ENCODE results near the gene RHEBL1.
A peak's percentile ranks its signal among the peaks of the same experiment; 100 is the strongest.

Gene RHEBL1, protein sequence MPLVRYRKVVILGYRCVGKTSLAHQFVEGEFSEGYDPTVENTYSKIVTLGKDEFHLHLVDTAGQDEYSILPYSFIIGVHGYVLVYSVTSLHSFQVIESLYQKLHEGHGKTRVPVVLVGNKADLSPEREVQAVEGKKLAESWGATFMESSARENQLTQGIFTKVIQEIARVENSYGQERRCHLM

DNA sequence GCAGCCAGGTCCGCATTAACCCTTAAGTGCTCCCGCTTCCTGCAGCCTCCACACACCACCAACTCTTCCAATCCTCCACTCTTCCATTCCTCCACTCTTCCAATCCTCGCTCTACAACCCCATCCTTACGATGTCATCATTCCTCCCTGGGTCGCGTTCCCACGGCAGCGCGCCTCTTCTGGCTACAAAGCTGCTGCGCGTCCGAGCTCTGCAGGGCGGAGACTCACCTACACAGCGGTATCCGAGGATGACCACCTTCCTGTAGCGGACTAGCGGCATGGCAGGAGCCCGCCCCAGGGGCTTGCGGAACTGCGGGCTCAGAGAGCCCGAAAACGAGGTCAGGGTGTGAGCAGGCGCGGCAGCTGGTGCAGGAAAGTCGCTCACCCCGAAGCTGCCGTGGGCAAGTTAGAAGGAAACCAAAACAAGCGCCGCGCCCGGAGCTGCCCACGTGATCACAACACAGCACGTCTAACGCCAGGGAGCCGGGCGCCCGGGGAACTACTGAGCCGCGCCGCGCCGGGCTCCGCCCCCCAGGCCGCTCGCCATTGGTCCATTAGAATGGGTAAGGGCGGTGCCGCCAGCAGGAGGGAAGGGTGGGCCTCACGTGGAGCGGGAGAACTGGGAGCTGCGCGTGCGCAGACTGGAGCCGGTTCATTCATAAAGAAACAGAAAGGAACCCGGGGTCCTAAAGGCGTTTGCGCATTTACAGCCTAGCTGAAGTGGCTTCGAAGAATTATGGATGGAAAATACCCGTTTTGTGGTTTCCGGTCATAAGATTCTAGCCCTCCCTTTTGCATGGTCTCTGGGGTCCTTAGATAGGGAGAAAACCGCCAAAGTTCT lies at the start of gene RHEBL1:
TSS of gene RHEBL1 (minus strand) at position 473 of the 840 bp plus-strand sequence. CDS start at position 279, 194 bp downstream.
- peak; percentile 85 for DNase-seq

DNA sequence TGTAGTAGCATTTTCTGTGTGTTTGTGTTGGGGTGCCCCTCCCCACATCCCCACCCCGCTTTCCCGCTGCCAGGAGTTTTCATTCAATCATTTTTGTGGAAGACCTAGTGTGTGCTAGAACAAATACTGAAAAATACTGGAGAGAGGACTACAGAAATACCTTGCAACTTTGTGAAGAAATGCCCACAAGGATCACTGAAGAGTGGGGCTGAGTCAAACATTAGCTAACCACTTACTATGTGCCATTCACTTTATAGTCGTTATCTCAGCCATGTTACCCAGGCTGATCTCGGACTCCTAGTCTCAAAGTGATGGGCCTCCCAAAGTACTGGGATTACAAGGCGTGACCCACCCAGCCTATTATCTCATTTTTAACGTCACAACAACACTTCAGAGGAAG lies 41.4 kb upstream of the RHEBL1 start:
- DNase-seq: no peak

DNA sequence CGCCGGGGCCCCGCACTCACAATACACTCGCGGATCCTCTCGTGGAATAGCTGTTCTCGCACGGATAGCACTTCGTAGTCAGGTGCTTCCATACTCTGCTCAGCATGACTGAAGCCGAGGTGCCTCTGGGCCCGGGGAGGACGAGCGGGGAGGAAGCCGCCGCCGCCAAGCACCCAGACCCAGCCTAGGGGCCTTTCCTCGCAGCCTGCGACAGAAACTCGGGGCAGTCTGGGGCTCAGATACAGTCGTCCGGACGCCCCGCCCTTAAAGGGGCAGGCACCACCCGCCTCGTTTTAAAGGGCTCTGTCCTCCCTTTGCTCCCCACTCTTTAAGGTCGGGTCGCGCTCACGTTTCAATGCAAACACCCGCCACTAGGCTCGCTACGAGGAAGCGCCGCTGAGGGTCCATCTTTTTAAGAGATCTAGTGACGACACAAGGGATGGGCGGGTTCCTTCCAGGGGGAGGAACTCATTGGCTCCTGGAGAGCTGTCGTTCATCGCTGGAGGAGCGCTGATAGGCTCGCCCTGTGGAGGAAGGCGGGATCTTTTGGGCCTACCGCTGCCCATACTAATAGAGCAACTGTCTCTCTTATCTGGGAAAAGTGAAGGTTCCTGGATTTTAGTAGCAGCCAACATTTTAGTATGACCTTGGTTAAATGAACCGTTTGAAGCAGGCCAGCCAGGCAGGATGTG lies 40.8 kb upstream of the RHEBL1 start, which contains the start of gene LMBR1L:
TSS of gene LMBR1L (minus strand) at position 384 of the 692 bp plus-strand sequence. CDS start at position 92, 292 bp downstream.
- DNase-seq: peak; percentile 84

DNA sequence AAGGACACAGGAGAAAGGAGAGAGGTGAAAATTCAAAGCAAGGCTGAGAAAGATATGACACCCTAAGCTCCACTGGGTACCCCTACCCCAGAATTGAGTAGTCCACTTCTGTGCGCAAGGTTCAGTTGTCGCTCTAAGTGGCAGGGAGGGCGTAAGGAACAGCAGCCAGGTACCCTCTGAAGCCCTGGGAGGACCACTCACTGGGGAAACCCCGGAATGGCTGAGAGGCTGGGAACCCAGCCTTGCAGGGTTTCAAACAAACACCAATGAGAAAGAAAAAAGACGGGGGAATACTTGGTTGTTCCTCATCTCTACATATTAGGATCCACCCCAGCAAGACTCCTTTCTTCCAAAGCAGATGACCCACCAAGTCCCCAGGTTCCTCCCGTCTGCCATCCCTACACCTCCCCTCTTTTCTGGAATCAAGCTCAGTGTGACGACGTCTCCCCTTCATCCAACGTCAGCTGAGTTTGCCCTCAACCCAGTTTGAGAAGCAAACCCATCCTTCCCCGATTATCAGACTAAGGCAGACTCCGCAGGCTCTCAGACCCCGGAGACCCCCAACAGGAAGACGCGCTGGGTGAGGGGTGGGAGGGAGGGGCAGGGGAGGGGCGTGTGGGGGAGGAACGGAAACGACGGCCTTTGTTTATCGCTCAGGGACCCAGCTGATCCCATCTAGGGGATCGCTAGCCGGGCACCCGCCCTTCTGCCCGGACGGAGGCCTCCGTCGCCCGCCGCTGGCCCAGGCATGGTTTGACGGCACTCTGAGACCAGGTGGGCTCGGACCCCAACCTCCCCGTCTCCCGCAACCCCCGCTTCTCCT lies 40.1 kb upstream of the RHEBL1 start:
- no peak for DNase-seq

DNA sequence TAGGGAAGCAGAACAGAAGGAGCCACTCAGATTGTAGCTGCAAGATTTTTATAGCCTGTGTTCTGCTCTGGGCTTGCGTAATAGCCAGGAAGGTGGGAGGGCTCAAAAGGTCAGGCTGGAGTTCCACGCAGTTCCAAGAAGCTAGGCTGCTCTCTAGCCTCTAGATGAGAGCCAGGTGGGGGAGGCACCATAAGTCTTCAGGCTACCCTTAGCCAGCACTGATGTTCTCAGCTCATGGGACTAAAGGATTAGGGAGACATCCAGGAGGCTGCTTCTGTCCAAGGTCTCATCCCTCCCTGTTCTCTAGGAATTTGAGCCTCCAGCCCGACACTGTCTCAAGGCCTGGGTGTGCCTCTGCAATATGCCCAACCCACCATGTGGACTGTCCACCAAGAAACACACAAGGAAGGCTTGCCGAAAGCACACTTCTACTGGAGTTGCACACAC lies 39.2 kb upstream of the RHEBL1 start:
- DNase-seq: no peak

DNA sequence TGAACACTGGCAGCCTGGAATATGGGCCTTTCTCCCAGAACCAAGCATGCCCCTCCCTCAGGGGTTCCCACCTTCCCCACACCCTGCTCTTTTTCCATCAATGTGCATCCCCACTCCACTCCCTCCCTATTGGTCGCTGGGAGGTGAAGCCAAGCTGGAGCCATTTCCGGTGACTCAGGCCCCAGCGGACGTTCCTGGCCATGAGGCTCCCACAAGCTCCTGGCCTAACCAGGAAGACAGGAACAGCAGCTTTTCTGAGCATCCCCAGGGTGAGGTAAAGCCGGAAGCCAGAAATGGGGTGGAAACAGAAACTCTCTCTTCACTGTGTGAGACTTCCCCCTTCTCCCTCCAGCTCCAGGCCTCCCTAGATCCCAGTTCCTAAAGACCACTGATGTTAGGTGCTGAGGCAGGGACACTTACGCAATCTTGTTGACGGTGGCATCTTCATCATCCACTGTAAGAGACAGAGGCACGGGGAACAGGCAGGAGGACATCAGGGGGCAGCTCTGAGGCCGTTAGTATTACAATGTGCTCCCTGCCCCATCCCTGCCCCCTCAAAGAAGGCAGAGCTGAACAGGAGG lies 35.8 kb upstream of the RHEBL1 start:
- no peak for DNase-seq

DNA sequence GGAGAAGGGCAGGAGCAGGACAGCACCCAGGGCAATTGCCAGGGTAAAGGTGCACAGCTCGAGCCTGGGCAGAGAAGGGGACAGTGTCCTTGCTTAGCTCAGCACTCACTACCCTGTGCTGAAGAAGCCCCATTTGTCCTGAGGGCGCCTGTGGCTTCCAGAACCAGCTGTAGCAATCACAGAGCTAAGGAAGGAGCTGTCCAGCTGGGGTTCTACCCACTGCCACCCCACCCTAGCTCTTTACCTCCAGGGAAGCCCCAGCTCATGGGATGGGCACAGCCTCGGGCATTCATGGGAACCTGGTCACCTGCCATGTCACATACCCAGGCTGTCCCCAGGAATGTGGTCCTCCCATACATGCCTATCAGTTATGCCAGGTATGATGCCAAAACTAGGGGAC lies 35.0 kb upstream of the RHEBL1 start:
- DNase-seq: no peak

DNA sequence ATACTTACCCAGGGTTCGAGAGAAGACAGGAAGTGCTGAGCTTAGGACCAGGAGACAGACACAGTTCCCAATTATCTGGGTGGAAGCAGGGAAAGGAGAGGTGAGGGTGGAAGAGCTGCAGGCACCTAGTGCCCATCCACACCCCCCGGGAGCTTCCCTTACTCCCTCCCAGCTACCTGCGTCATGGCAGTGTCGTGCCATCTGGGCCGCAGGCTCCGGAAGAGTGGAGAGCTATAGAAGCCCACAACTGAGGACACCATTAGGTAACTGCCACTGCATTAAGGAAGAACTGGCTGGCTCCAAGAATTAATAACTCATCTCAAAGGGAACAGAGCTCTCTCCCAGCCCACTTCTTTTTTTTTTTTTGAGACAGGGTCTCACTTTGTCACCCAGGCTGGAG lies 30.6 kb upstream of the RHEBL1 start:
- no peak for DNase-seq

DNA sequence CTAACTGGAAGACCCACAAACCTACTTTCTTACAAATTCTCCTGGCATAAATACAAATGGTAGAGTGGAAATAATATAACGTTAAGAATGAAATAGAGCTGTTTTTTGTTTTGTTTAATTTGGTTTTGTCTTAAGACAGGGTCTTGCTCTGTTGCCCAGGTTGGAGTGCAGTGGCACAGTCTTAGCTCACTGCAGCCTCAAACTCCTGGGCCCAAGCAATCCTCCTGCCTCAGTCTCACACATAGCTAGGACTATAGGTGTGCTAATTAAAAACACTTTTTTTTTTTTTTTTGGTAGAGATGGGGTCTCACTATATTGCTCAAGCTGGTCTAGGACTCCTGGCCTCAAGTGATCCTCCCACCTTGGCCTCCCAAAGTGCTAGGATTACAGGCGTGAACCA lies 28.9 kb upstream of the RHEBL1 start:
- DNase-seq: no peak

DNA sequence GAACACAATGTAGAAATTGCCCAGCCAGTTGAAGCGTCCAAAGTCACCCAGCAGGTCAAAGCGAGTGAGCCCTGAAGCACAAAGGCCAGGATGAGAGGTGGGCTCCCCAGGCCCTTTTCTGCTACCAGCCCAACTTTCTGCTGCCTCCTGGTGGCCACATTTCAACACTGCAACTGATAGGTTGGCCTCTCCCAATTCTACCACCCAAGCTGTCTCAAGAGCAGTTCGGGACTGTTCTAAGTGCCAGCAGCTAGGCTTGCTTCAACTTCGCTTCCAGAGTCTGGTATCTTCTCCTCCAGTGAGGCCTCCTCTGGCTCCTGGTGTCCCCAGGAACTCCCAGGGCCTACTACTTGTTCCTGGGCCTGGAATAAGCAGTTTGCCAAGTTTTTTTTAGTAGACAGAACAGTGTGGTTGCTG lies 28.3 kb upstream of the RHEBL1 start:
- no peak for DNase-seq

DNA sequence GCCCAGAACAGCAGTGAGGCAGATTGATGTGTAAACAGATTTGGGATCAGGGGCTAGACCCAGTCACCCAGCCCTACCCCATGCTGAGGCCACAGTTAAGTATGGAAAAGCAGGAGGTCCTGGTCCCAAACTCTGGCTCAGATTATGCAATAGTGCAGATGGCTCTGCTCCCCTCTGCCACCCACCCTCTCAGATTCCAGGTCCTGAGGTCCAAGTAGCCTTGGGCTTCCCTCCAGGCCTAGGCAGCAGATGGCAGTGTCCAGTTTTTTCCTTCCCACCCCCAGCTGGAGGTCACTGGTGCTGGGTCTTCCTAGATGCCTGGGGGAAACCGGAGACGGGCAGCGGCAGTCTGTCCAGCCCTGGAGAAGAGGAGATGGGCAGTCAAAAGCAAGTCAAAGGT lies 27.6 kb upstream of the RHEBL1 start:
- no peak for DNase-seq

DNA sequence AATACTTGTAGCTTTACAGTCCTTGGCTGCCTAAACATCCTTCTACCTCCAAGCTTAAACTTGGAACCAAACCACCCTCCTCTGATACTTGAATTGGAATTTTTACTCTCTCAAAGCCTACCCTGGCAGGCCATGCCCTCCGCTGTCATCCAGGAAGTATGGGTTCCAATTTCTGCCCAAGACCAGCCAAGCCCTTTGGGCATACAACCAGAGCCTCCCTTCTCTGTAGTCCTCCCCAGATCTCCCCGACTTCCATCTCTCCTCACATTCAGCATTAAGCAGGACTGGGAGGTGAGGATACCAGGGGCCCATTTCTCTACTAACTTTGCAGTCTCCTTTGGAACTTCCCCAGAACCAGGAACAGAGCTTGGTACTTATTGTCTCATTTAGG lies 25.2 kb upstream of the RHEBL1 start:
- no peak for DNase-seq

DNA sequence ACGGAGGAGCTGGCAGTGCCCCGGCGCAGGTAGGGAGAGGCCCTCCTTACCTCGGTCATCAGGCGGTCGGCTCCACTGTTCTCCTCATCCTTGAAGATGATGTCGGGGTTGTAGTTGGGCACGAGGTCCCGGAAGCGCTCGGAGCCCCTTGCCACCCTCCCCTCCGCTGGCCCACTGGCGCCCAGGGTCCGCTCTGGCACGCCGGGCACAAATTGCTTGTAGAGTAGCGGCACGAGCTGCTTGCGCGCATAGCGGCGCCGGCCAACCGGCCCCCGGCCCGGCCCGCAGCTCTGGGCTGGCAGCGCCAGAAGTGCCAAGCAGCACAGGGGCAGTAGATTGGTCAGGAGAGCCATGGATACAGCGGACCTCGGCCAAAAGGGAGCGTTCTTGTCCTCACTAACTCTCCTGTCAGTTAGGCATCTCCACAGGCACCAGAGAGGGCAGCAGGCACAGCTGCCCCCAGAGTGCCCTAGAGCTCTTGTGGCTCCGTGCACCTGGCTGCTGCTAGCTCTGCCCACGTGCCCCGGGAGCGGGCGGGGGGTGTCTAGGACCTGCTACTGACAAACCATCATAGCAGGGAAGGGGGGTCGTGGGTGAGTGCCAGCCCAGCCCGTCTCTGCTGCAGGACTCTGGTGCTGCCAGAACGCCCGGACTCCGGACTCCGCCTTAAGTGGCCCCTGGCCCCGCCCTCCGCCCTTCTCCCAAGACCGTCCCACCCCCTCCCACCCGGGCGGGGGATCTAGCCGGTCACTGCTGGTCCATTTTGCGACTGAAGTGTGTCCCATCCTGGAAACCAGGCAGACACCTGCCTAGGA lies 24.6 kb upstream of the RHEBL1 start, which contains the start of gene DHH:
TSS of gene DHH (minus strand) at position 642 of the 815 bp plus-strand sequence. CDS start at position 353, 289 bp downstream.
- no peak for DNase-seq

DNA sequence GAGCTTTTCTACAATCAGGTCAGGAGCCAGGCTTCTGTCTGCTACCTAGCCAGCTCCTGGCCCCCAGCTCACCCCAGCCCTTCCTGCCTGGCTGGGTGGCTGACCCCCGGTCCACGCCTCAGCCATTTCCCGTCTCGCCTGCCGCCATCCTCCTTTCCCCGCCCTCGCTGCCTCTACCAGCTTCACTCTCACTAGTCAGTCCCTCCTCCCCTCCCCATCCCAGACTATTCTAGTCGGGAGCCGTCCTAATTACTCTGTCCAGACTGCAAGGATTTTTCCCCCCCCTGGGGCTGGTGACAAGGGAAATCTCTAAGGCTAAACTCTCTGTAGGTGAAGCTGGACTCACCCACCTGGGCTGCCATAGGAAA lies 24.0 kb upstream of the RHEBL1 start:
- no peak for DNase-seq

DNA sequence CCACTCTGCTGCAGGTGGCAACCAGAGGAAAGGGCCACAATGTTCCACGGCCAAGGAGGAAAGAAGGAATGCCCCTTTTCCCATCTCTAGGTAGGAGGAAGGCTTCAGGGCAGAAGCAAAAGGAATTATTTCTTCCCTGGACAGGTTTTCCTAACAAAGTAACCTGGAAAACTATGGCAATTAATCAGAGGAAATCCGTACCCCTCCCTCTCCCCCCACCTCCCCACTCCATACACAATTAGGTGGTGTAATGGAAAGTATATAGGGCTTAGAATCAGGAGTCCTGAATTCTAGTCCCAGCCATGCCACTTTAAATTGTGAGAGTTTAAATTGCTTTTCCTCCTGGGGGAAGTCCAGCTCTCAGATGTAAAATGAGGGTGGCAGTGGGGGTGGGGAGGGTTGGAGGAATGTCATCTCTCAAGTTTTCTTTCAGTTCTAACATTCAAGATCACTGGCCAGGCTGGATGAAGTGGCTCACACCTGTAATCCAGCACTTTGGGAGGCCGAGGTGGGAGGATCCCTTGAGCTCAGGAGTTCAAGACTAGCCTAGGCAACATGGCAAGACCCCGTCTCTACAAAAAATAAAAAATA lies 23.1 kb upstream of the RHEBL1 start:
- DNase-seq: no peak

DNA sequence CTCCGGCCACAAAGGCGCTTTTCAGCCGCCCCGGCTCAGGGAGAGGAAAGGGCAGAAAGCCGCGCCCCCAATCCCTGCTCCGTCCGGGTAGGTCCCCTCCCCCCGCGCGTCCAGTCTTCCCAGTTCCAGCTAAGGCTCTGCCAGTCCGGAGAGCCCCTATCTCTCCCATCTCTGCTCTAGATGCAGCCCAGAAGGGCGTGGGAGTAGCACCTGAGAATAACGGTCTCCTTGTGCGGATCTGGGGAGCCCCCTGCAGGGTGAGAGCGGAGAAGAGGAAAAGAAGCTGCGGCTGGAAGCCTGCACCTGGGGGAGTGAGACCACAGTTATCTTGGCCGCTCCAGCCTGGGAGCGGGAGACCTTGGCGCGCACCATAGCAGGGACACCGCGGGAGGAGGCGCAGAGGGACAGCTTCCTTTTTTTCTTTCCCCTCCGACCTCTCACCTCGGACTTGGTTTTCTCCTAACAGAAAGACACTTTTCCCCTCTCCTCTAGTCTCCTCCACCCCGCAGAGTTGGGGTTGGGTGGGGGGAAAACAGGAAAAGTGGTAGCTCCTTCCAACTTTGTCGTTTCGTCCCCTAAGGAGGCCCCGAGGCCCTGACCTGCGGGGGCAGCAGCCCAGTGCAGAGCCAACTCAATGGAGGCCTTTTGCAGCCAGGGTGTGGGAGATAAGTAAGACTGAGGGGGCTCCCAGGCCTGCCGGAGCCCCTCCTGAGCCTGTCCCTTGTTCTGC lies 22.5 kb upstream of the RHEBL1 start:
- no peak for DNase-seq

DNA sequence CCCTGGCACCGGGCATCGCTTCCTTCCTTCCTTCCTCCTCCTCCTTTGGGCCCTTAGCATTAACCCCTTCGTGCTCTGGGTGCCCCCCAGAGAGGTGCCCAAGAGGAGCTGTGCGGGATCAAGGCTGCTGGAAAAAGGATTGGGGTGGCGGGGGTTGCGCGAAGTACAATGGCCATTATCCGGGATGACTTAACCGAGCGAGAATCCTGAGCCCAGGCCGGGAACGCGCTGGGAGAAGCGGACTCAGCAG lies 22.0 kb upstream of the RHEBL1 start:
- no peak for DNase-seq

DNA sequence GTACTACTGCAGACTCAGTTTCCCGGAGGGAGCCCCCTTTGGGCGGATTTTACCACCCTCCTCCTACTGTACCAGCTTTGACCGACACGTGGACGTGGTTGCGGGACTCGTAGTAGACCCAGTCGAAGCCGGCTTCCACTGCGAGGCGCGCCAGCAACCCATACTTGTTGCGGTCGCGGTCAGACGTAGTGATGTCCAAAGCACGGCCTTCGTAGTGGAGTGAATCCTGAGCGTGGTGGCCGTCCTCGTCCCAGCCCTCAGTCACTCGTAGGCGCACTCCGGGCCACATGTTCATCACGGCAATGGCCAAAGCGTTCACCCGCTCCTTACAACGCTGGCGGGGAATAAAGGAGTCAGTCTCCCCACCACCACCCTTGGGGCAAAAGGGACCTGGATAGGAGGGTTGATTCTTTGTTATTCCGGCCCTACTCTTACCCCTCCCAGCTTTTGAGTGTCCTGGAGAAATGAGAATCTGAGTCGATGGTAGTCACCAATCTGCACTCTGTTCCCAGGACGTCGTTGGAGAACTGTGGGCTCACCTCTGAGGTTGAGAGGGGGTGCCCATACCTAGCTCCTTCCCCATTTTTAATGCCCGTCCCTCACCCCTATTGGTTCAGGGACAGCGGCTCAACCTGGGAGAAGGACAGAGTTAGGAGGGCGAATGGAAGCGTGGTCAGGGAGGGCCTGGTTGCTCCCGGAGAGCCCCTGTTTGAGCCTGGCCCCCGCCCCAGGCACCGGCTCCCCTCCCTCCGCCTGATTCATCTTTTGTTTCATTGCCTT lies 21.5 kb upstream of the RHEBL1 start:
- DNase-seq: no peak

DNA sequence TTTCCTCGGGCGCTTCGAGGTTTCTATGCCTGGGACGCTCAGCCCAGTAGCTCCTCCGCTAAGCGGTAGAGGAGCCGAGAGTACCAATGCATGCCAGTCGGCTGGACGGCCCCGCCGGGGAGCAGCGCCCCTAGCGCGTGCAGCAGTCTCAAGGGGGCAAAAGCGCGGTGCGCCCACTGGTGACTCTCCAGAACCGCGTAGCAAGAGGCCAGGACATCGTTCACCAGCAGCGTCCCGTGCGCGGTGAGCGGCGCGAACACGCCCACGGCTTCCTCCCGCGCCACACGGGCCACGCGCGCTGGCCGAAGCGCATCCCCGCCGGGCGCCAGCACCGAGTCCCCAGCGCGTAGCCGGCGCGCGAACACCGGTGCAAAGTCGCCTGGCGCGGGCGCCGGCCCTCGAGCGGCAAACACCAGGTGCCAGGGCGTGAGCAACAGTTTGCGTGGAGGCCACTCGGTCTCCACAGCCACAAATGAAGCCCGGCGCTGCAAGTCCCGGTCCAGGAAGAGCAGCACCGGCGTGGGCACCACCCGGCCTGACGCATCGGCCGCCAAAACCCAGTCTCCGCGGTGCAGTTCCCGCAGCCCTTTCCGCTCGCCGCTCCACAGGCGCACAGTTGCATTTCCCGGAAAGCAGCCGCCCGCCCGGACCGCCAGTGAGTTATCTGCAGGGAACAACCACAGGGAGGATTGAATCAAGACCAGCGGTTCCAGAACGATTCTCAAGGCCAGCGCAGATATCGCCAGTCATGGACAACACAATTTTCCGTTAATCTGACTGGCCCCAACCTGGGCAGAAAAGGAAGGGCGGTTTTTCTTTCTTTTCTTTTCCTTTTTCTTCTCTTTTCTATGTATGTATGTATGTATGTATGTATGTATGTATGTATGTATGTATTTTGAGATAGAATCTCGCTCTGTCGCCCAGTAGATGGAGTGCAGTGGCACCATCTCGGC lies 20.3 kb upstream of the RHEBL1 start:
- DNase-seq: no peak
